GM12878 (cell line): ENCODE measurements around the gene ZNF827. TPM values are rescaled to one million over a fixed set of nuclear protein-coding genes. Genes with fewer than 3 reads are reported as not detected.

ENCODE experiments used
- ATAC-seq: fragments of 200-7000 bp; cut with Tn5 transposase; 3 replicates; pipeline ENCODE4 v1.9.1; 2020; ENCODE audit warnings: mild to moderate bottlenecking, moderate library complexity
- BruUV-seq: library from RNA; stranded (reverse); fragments of 400-500 nt; replicated peaks from 2 replicates; lab custom pipeline; 2021; lab: Mats Ljungman, UMichigan
- CTCF ChIA-PET: fragments of 300-600 bp; sonication (Branson Sonifier 250); formaldehyde crosslinking; extraction: SDS; loops from one replicate; lab custom pipeline; 2021; ENCODE audit warnings: inconsistent platforms; lab: Yijun Ruan, JAX
- POLR2A ChIA-PET: fragments of 350-600 bp; formaldehyde crosslinking; extraction: SDS; loops from one replicate; lab custom pipeline; 2021; ENCODE audit warnings: inconsistent platforms; lab: Charles Lee
- RAD21 ChIA-PET: fragments of 300-600 bp; sonication (Branson Sonifier 250); formaldehyde crosslinking; loops from one replicate; lab custom pipeline; 2023; ENCODE audit warnings: antibody characterized with exemption; ENCODE audit not compliant: unreplicated experiment; lab: Charles Lee
- SMC1A ChIA-PET: fragments of 300-600 bp; sonication (Branson Sonifier 250); formaldehyde crosslinking; loops from one replicate; lab custom pipeline; 2023; ENCODE audit not compliant: unreplicated experiment, uncharacterized antibody; lab: Charles Lee
- DNase-seq: peaks from one replicate; pipeline ENCODE4 v3.0.0-alpha.2; 2011; ENCODE audit warnings: low read depth, low spot score
- FAIRE-seq: peaks from 3 replicates; lab custom pipeline; 2011; peaks lifted over from hg19 to GRCh38; lab: Jason Lieb, UNC
- H2AFZ ChIP-seq: 2 replicates; pipeline ENCODE4 v1.6.0; 2011; ENCODE audit warnings: low read depth, low read length, control low read depth; ENCODE audit not compliant: control insufficient read depth
- H3K27ac ChIP-seq: 2 replicates; pipeline ENCODE4 v1.5.1; 2011; ENCODE audit warnings: control low read depth; ENCODE audit not compliant: control insufficient read depth, insufficient read depth
- H3K27me3 ChIP-seq, 2 experiments: replicated peaks in 1 of 2; 2 replicates each; pipeline versions ENCODE4 v1.6.0 to v1.6.1; 2011; ENCODE audit warnings: low read length in 1 of 2; ENCODE audit not compliant: control insufficient read depth in 2 of 2, insufficient read depth in 2 of 2
- H3K36me3 ChIP-seq, 2 experiments: 2 replicates each; pipeline ENCODE4 v1.5.1; 2011; ENCODE audit warnings: low read length in 1 of 2; ENCODE audit not compliant: control insufficient read depth in 2 of 2, insufficient read depth in 2 of 2
- H3K4me1 ChIP-seq: 2 replicates; pipeline ENCODE4 v1.6.1; 2011; ENCODE audit warnings: mild to moderate bottlenecking, low read length, moderate library complexity, mixed read lengths; ENCODE audit not compliant: control insufficient read depth, insufficient read depth
- H3K4me2 ChIP-seq: 2 replicates; pipeline ENCODE4 v1.6.0; 2011; ENCODE audit warnings: control low read depth; ENCODE audit not compliant: control insufficient read depth, insufficient read depth
- H3K4me3 ChIP-seq: fragments of 200-600 bp; sonication (generic); 2 replicates; pipeline ENCODE4 v1.5.1; 2016
- H3K79me2 ChIP-seq: 2 replicates; pipeline ENCODE4 v1.6.0; 2011; ENCODE audit warnings: low read length; ENCODE audit not compliant: control insufficient read depth, insufficient read depth
- H3K9ac ChIP-seq: 2 replicates; pipeline ENCODE4 v1.8.0; 2011; ENCODE audit warnings: low read length, control low read depth, mixed read lengths; ENCODE audit not compliant: control insufficient read depth, insufficient read depth
- H3K9me3 ChIP-seq: replicated peaks from 3 replicates; pipeline ENCODE4 v1.5.1; 2011; ENCODE audit warnings: mild to moderate bottlenecking, low read length; ENCODE audit not compliant: control insufficient read depth, insufficient read depth
- H4K20me1 ChIP-seq: 2 replicates; pipeline ENCODE4 v1.6.0; 2011; ENCODE audit not compliant: control insufficient read depth, insufficient read depth
- EP300 ChIP-seq, 2 experiments: fragments of 150-350 bp in 1 of 2; IDR thresholded peaks; 2 replicates each; pipeline ENCODE4 v1.6.1; 2011 to 2012; ENCODE audit warnings: low read depth in 2 of 2, low read length in 2 of 2, borderline replicate concordance in 1 of 2, improper control_type of control experiment in 1 of 2, inconsistent platforms in 1 of 2; ENCODE audit not compliant: control insufficient read depth in 1 of 2
- NR2C2 ChIP-seq: IDR thresholded peaks from 2 replicates; pipeline ENCODE4 v1.6.1; 2011; ENCODE audit warnings: borderline replicate concordance, low read depth; ENCODE audit not compliant: control insufficient read depth, insufficient read length
- PAX5 ChIP-seq: IDR thresholded peaks from 2 replicates; pipeline ENCODE4 v1.6.1; 2011; ENCODE audit warnings: low read depth, low read length, borderline replicate concordance
- POLR2AphosphoS5 ChIP-seq: IDR thresholded peaks from 2 replicates; pipeline ENCODE4 v1.6.1; 2011; ENCODE audit warnings: mild to moderate bottlenecking, low read length, inconsistent platforms
- RCOR1 ChIP-seq: conservative IDR thresholded peaks from 2 replicates; pipeline ENCODE4 v1.6.1; 2012; ENCODE audit warnings: low read depth, low read length, improper control_type of control experiment
- REST ChIP-seq: IDR thresholded peaks from 2 replicates; pipeline ENCODE4 v1.6.1; 2012; ENCODE audit warnings: mild to moderate bottlenecking, low read depth, low read length
- RUNX3 ChIP-seq: IDR thresholded peaks from 2 replicates; pipeline ENCODE4 v1.6.1; 2012; ENCODE audit warnings: low read length, inconsistent platforms
- WGBS: methylation state at CpG from one replicate; pipeline ENCODE4 v1.1.6; 2016; ENCODE audit warnings: low lambda C conversion rate; ENCODE audit not compliant: insufficient replicate concordance, insufficient coverage; ENCODE audit errors: missing lambda C conversion rate; 5-methylcytosine and 5-hydroxymethylcytosine counted together
- in situ Hi-C: fragments of 300-500 bp; cut with MboI; formaldehyde crosslinking; loops from 9 replicates; pipeline ENCODE4 v1.14.3; 2018; ENCODE audit warnings: mixed read lengths
- intact Hi-C: fragments of 100-400 bp; cut with micrococcal nuclease; formaldehyde crosslinking; loops from one replicate; pipeline ENCODE4 v1.14.2; 2022; ENCODE audit not compliant: unreplicated experiment
- polyA plus RNA-seq, 11 experiments: library from polyadenylated mRNA; depleted of rRNA in 4 of 11; unstranded in 6 of 11; stranded (reverse) in 5 of 11; fragments of >200 nt; fragmentation: Nextera tagmentation in 4 of 11; fragmentation: Illumina TruSeq in 1 of 11; extraction: Ambion mirVana in 4 of 11; extraction: Trizol in 1 of 11; gene quantifications; 1 replicate in 1 of 11; 2 replicates in 10 of 11; pipeline versions ENCODE4 v1.2.1 to v1.2.3, GENCODE V29; 2011 to 2016; ENCODE audit warnings: inconsistent platforms in 2 of 11, missing spikeins in 2 of 11, low read depth in 1 of 11
- total RNA-seq, 4 experiments: library from RNA; depleted of rRNA in 3 of 4; stranded (reverse); fragments of >200 nt in 3 of 4; fragmentation: Illumina TruSeq in 1 of 4; extraction: Trizol in 1 of 4; gene quantifications; 2 replicates each; pipeline versions ENCODE4 v1.2.1 to v1.2.3, GENCODE V29; 2013 to 2021
- TF ChIP-seq, protein P1 (sequence below): fragments of 450-650 bp; conservative IDR thresholded peaks from 2 replicates; pipeline ENCODE4 v1.6.1; 2017; ENCODE audit warnings: mild to moderate bottlenecking, moderate library complexity
- TF ChIP-seq, protein P2 (sequence below): fragments of 450-650 bp; IDR thresholded peaks from 2 replicates; pipeline ENCODE4 v1.6.1; 2017; ENCODE audit warnings: mild to moderate bottlenecking, moderate library complexity
- TF ChIP-seq, protein P3 (sequence below): IDR thresholded peaks from 2 replicates; pipeline ENCODE4 v1.6.1; 2012; ENCODE audit warnings: low read depth, low read length, improper control_type of control experiment

ZNF827 gene
- total and polyA plus RNA-seq, 10 of the 15 experiments (the other 5 are each of a cell fraction or from before 2014, with no cell fraction given), result 3.8 to 31.5 (median 13.6) TPM

DNA sequence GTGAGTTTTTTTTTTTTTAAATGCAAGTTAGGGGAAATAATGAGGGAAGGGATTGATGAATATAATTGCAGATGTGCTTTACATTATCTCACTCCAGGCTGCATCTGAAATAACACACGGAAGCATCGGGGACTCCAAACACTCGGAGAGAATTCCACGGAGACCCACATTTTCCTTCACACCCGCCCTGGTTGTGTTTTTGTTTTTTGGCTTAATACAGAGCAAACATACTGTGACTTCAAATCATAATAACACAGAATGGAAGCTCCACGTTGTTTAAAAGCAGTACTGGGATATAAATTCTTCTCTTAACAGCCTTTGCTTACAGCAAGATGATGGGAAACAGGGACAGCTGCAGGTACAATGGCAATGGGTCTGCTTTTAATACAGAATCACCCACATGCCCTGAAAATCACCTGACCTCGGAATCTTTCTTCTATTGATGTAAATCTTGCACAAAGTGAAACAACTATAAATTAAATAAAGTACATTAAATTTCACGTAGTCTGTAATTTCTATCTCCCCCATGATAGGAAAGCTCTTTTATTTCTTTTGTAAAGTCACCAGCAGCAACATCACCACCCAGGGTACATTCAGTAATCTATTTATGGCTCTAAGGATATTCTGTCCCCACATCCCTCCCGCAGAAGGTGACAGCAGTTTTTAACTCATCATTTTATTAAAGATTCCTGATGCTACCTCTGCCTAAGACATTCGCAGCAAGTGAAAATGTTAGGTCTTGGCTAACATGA lies 119.3 kb downstream of the ZNF827 start:
- Histone ChIP-seq H3K9ac (no peak overlapping the region), H3K36me3 (peaks cover 2 to 43% of the 10 kb centered on the region in 2 experiments; a peak in 3 of 4 replicates), H4K20me1 (no peaks in the 10 kb centered on the region), H3K4me3 (no peak overlapping the region), H2AFZ (no peak overlapping the region), H3K9me3 (no peaks in the 10 kb centered on the region), H3K79me2 (no peaks in the 10 kb centered on the region; the same call in 1 of the 2 replicates), H3K27ac (no peak overlapping the region), H3K27me3 (no peaks in the 10 kb centered on the region), H3K4me2 (no peak overlapping the region), H3K4me1 (peaks cover 25% of the 10 kb centered on the region)
- ChIA-PET RAD21 (interaction anchor here (1.7 to 2.2 kb wide), 2 partner anchors 10 to 11 kb away, joined by 7 to 8 read pairs; no protein-coding TSS in a partner anchor), CTCF (interaction anchor here (1.2 to 1.4 kb wide), 3 partner anchors 9 to 73 kb away, joined by 3 to 4 read pairs (median 3); no protein-coding TSS in a partner anchor), POLR2A (interaction anchor here (0.6 to 1.2 kb wide), 2 partner anchors 9 to 63 kb away, joined by 3 to 4 read pairs; no protein-coding TSS in a partner anchor), SMC1A (interaction anchor here (0.9 to 5.0 kb wide), 6 partner anchors 9 to 58 kb away, joined by 3 to 42 read pairs (median 6); no protein-coding TSS in a partner anchor)
- ATAC-seq, result no peak
- no peak for DNase-seq
- intact Hi-C loops, result no loop called here
- in situ Hi-C loops, result no loop called here
- WGBS, result 93% methylated on average over 10 of the region's 10 CpGs
- no TSS peak for BruUV-seq
- no peak for FAIRE-seq
- TF ChIP-seq REST (no peak), RCOR1 (no peak), POLR2AphosphoS5 (no peak), NR2C2 (no peak), PAX5 (no peak), EP300 (IDR thresholded peaks at IDR 0.05; ENCODE audit: borderline replicate concordance in 1 of 2, control insufficient read depth in 1 of 2, low read depth in 2 of 2, low read length in 2 of 2) (no peak), RUNX3 (no peak)
- TF ChIP-seq, protein P1, sequence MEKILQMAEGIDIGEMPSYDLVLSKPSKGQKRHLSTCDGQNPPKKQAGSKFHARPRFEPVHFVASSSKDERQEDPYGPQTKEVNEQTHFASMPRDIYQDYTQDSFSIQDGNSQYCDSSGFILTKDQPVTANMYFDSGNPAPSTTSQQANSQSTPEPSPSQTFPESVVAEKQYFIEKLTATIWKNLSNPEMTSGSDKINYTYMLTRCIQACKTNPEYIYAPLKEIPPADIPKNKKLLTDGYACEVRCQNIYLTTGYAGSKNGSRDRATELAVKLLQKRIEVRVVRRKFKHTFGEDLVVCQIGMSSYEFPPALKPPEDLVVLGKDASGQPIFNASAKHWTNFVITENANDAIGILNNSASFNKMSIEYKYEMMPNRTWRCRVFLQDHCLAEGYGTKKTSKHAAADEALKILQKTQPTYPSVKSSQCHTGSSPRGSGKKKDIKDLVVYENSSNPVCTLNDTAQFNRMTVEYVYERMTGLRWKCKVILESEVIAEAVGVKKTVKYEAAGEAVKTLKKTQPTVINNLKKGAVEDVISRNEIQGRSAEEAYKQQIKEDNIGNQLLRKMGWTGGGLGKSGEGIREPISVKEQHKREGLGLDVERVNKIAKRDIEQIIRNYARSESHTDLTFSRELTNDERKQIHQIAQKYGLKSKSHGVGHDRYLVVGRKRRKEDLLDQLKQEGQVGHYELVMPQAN, result no peak
- TF ChIP-seq, protein P2, sequence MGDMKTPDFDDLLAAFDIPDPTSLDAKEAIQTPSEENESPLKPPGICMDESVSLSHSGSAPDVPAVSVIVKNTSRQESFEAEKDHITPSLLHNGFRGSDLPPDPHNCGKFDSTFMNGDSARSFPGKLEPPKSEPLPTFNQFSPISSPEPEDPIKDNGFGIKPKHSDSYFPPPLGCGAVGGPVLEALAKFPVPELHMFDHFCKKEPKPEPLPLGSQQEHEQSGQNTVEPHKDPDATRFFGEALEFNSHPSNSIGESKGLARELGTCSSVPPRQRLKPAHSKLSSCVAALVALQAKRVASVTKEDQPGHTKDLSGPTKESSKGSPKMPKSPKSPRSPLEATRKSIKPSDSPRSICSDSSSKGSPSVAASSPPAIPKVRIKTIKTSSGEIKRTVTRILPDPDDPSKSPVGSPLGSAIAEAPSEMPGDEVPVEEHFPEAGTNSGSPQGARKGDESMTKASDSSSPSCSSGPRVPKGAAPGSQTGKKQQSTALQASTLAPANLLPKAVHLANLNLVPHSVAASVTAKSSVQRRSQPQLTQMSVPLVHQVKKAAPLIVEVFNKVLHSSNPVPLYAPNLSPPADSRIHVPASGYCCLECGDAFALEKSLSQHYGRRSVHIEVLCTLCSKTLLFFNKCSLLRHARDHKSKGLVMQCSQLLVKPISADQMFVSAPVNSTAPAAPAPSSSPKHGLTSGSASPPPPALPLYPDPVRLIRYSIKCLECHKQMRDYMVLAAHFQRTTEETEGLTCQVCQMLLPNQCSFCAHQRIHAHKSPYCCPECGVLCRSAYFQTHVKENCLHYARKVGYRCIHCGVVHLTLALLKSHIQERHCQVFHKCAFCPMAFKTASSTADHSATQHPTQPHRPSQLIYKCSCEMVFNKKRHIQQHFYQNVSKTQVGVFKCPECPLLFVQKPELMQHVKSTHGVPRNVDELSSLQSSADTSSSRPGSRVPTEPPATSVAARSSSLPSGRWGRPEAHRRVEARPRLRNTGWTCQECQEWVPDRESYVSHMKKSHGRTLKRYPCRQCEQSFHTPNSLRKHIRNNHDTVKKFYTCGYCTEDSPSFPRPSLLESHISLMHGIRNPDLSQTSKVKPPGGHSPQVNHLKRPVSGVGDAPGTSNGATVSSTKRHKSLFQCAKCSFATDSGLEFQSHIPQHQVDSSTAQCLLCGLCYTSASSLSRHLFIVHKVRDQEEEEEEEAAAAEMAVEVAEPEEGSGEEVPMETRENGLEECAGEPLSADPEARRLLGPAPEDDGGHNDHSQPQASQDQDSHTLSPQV, result no peak
- TF ChIP-seq, protein P3, sequence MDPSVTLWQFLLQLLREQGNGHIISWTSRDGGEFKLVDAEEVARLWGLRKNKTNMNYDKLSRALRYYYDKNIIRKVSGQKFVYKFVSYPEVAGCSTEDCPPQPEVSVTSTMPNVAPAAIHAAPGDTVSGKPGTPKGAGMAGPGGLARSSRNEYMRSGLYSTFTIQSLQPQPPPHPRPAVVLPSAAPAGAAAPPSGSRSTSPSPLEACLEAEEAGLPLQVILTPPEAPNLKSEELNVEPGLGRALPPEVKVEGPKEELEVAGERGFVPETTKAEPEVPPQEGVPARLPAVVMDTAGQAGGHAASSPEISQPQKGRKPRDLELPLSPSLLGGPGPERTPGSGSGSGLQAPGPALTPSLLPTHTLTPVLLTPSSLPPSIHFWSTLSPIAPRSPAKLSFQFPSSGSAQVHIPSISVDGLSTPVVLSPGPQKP, result no peak
